Measurements from ENCODE around the gene RRM1.
"Not testable (repeated sequence)": the region's sequence is repeated elsewhere in the genome, so short reads cannot be mapped to it uniquely, and the experiment has no call there.

DNA sequence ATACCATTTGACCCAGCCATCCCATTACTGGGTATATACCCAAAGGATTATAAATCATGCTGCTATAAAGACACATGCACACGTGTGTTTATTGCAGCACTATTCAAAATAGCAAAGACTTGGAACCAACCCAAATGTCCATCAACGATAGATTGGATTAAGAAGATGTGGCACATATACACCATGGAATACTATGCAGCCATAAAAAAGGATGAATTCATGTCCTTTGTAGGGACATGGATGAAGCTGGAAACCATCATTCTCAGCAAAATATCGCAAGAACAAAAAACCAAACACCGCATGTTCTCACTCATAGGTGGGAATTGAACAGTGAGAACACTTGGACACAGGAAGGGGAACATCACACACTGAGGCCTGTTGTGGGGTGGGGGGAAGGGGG is 41.4 kb upstream of the RRM1 start:
- TF ChIP-seq, protein P1, sequence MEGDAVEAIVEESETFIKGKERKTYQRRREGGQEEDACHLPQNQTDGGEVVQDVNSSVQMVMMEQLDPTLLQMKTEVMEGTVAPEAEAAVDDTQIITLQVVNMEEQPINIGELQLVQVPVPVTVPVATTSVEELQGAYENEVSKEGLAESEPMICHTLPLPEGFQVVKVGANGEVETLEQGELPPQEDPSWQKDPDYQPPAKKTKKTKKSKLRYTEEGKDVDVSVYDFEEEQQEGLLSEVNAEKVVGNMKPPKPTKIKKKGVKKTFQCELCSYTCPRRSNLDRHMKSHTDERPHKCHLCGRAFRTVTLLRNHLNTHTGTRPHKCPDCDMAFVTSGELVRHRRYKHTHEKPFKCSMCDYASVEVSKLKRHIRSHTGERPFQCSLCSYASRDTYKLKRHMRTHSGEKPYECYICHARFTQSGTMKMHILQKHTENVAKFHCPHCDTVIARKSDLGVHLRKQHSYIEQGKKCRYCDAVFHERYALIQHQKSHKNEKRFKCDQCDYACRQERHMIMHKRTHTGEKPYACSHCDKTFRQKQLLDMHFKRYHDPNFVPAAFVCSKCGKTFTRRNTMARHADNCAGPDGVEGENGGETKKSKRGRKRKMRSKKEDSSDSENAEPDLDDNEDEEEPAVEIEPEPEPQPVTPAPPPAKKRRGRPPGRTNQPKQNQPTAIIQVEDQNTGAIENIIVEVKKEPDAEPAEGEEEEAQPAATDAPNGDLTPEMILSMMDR (IDR thresholded peaks at IDR 0.05; ENCODE audit: low read length), result not testable (repeated sequence)
- TF ChIP-seq EZH2 (IDR thresholded peaks at IDR 0.05; ENCODE audit: borderline replicate concordance, low read length), result not testable (repeated sequence)
